ENCODE data around the gene HOXB13.

HOXB13 gene

DNA sequence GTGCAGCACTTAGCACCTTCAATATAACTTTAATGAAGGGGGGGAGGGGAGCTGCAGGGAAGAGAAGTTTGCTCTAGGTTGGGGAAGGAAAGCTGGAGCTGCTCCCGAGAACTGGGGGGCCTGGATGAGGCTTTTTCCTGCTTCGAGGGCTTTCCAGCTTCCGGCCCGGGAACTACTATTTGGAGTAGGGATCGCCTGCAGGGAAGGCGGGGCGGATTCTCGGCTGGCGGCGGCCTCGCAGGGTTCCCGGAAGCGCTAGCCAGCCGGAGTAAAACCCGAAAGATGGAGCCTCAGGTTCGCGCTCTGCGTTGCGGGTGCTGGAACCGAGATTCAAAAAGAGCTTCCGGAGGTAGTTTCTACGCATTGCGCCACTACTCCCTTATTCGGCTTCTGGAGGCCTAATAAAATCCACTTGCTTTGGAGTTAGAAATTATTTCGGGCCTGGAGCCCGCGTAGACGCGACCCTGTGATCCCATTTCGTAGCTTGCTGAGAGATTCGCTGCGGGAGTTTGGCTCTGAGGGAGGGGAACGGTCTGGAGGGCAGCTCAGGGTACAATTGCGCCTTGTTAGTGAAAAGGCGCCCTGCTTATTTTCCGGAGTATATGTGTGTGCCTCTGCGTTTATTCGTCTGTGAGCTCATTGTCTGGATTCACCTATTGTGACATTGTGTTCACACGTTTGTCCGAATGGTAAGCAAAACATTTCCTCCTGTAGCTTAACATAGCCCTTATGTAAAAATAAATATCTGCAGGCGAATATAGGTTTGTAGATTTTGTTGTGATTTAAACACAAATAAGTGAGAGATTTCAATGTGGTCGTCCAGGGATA is 4.9 kb downstream of the HOXB13 start:
- TF ChIP-seq TCF12 (IDR thresholded peaks at IDR 0.05; ENCODE audit: low read depth) = no peak
- TF ChIP-seq FOXM1 (IDR thresholded peaks at IDR 0.05; ENCODE audit: borderline replicate concordance, low read depth) = no peak
- TF ChIP-seq TEAD4 (IDR thresholded peaks at IDR 0.05) = no peak
- TF ChIP-seq ZBTB7A (IDR thresholded peaks at IDR 0.05; ENCODE audit: low read depth) = no peak
- TF ChIP-seq, protein P1, sequence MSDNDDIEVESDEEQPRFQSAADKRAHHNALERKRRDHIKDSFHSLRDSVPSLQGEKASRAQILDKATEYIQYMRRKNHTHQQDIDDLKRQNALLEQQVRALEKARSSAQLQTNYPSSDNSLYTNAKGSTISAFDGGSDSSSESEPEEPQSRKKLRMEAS (IDR thresholded peaks at IDR 0.05) = no peak
- TF ChIP-seq, protein P2, sequence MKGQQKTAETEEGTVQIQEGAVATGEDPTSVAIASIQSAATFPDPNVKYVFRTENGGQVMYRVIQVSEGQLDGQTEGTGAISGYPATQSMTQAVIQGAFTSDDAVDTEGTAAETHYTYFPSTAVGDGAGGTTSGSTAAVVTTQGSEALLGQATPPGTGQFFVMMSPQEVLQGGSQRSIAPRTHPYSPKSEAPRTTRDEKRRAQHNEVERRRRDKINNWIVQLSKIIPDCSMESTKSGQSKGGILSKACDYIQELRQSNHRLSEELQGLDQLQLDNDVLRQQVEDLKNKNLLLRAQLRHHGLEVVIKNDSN (IDR thresholded peaks at IDR 0.05) = no peak
- no peak for TF ChIP-seq EGR1 (IDR thresholded peaks at IDR 0.05)
- no peak for TF ChIP-seq NFIC (IDR thresholded peaks at IDR 0.05)
- TF ChIP-seq RAD21 (IDR thresholded peaks at IDR 0.05; ENCODE audit: low read depth) = no peak
- no peak for TF ChIP-seq EP300 (IDR thresholded peaks at IDR 0.05; ENCODE audit: borderline replicate concordance)

DNA sequence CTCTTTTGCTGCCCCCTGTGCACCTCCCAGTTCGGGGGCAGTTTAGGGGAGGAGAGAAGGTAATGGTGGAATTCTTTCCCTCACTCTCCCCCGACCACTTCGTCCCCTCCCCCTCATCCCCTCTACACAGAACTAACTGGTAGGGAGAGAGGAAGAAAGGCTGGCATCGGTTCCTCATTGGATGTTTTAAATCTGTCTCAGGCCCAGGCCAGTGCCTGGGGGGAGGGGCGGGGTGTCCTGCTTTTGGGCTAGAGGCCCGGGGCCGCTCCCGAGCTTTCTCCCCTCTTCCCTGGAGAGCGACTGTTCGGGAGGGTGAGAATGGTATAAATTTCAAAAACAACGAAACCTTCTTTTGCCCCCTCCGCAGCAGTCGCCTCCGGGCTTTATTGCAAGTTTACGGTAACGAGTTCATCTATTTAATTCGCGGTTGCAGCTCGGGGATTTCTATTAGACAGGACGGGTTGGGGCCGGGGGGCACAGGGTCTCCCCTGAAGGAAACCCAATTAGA is 5.6 kb downstream of the HOXB13 start, which contains the start of gene PRAC2:
PRAC2 (plus strand) TSS at position 271 of the 508 bp plus-strand sequence. CDS start 1,226 bp downstream, outside the sequence.
- TF ChIP-seq TAF1 (IDR thresholded peaks at IDR 0.05; ENCODE audit: low read depth) = no peak
- TF ChIP-seq TEAD4 (IDR thresholded peaks at IDR 0.05) = no peak
- TF ChIP-seq, protein P3, sequence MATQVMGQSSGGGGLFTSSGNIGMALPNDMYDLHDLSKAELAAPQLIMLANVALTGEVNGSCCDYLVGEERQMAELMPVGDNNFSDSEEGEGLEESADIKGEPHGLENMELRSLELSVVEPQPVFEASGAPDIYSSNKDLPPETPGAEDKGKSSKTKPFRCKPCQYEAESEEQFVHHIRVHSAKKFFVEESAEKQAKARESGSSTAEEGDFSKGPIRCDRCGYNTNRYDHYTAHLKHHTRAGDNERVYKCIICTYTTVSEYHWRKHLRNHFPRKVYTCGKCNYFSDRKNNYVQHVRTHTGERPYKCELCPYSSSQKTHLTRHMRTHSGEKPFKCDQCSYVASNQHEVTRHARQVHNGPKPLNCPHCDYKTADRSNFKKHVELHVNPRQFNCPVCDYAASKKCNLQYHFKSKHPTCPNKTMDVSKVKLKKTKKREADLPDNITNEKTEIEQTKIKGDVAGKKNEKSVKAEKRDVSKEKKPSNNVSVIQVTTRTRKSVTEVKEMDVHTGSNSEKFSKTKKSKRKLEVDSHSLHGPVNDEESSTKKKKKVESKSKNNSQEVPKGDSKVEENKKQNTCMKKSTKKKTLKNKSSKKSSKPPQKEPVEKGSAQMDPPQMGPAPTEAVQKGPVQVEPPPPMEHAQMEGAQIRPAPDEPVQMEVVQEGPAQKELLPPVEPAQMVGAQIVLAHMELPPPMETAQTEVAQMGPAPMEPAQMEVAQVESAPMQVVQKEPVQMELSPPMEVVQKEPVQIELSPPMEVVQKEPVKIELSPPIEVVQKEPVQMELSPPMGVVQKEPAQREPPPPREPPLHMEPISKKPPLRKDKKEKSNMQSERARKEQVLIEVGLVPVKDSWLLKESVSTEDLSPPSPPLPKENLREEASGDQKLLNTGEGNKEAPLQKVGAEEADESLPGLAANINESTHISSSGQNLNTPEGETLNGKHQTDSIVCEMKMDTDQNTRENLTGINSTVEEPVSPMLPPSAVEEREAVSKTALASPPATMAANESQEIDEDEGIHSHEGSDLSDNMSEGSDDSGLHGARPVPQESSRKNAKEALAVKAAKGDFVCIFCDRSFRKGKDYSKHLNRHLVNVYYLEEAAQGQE (IDR thresholded peaks at IDR 0.05; ENCODE audit: low read depth) = no peak
- no peak for TF ChIP-seq CEBPB (IDR thresholded peaks at IDR 0.05)
- TF ChIP-seq NFIC (IDR thresholded peaks at IDR 0.05) = no peak

DNA sequence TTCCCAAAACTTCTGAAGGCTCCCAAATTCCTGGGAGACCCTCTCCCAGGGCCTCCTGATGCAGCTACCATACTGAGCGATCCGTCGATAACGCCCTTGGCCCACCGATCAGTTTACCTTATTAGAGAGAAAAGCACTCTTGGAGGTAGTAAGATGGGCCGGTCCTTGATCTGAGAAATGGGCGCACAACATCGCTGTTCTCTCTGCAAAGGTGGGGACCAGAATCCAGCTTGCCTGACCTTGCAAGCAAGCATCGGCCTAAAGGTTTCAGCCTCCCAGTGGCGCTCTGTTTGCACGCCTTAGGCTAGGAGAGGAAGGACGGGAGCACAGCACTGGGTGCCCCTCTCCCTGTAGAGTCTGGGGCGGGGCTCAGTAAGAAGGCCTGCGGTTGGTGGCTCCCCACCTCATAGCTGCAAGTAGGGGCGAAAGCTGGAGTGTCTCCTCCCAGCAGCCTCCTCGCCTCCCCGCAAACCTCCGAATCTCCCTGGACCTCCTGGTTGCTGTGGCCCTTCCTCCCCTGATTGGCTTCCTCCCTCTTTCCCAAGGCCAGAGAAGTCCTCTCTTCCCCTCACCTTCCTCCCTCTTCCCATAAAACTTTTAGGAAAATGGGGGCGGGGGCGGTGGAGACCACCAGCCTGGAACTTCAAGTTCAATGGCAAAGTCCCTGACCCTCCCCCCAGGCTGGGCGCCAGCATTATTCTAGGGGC is 6.2 kb downstream of the HOXB13 start, which contains the start of gene PRAC1:
PRAC1 (minus strand) TSS at position 318 of the 707 bp plus-strand sequence; CDS start at position 192, 126 bp downstream.
- no peak for TF ChIP-seq EP300 (IDR thresholded peaks at IDR 0.05; ENCODE audit: borderline replicate concordance)
- no peak for TF ChIP-seq TAF1 (IDR thresholded peaks at IDR 0.05; ENCODE audit: low read depth)
- TF ChIP-seq, protein P3 (IDR thresholded peaks at IDR 0.05; ENCODE audit: low read depth) = no peak
- no peak for TF ChIP-seq NFIC (IDR thresholded peaks at IDR 0.05)
- no peak for TF ChIP-seq ZBTB7A (IDR thresholded peaks at IDR 0.05; ENCODE audit: low read depth)
- TF ChIP-seq FOXM1 (IDR thresholded peaks at IDR 0.05; ENCODE audit: borderline replicate concordance, low read depth) = no peak
- TF ChIP-seq CEBPB (IDR thresholded peaks at IDR 0.05) = no peak
- TF ChIP-seq TCF12 (IDR thresholded peaks at IDR 0.05; ENCODE audit: low read depth) = no peak
- TF ChIP-seq, protein P1 (IDR thresholded peaks at IDR 0.05) = no peak
- no peak for TF ChIP-seq YY1 (IDR thresholded peaks at IDR 0.05; ENCODE audit: low read depth)

DNA sequence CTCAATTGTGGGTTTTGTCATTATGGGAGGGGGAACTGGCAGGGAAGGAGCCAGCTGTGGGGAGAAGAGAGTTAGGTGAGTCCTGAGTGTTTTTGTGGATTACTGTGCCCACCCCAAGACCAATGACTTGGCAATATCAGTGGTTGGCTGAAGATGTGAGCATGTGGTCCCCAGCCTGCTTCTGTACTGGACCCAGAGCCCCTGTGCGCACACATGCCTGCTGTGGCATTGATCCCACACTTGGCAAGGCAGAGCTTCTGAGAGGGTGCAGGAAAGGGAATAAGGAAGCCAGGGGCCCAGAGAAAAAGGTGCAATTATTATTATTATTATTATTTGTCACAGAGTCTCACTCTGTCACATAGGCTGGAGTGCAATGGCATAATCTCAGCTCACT is 7.5 kb downstream of the HOXB13 start:
- TF ChIP-seq, protein P3 (IDR thresholded peaks at IDR 0.05; ENCODE audit: low read depth) = no peak
- no peak for TF ChIP-seq CREB1 (IDR thresholded peaks at IDR 0.05; ENCODE audit: low read depth)
- TF ChIP-seq NFIC (IDR thresholded peaks at IDR 0.05) = no peak
- TF ChIP-seq, protein P1 (IDR thresholded peaks at IDR 0.05) = no peak
- TF ChIP-seq, protein P2 (IDR thresholded peaks at IDR 0.05) = no peak
- no peak for TF ChIP-seq FOXM1 (IDR thresholded peaks at IDR 0.05; ENCODE audit: borderline replicate concordance, low read depth)
- TF ChIP-seq YY1 (IDR thresholded peaks at IDR 0.05; ENCODE audit: low read depth) = no peak
- no peak for TF ChIP-seq EP300 (IDR thresholded peaks at IDR 0.05; ENCODE audit: borderline replicate concordance)
- TF ChIP-seq ZBTB7A (IDR thresholded peaks at IDR 0.05; ENCODE audit: low read depth) = no peak
- no peak for TF ChIP-seq CEBPB (IDR thresholded peaks at IDR 0.05)
- no peak for TF ChIP-seq EGR1 (IDR thresholded peaks at IDR 0.05)
- TF ChIP-seq TAF1 (IDR thresholded peaks at IDR 0.05; ENCODE audit: low read depth) = no peak
- TF ChIP-seq TCF12 (IDR thresholded peaks at IDR 0.05; ENCODE audit: low read depth) = no peak
- no peak for TF ChIP-seq TEAD4 (IDR thresholded peaks at IDR 0.05)
- TF ChIP-seq RAD21 (IDR thresholded peaks at IDR 0.05; ENCODE audit: low read depth) = no peak
